Measurements from ENCODE around the gene ACTL8.

ACTL8 gene

DNA sequence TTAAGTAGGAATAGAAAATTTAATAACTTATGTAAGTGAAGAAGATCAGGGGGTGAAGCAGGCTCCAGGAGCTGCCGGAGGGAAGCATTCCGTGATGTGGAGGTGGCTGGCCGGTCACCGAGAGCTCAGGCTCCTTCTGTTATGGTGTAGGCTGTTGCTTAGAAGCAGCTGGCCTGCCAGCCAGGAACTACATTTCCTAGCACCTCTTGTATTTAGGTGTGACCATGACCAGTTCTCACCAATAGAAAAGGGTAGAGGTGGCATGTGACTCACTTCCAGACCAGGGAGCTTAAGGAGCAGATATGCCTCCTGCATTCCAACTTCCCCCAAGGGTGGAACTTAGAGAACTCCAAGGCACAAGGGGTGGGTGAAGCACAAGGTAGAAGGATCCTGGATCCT is 120.7 kb downstream of the ACTL8 start:
- DNase-seq (ENCODE audit: low spot score), result no peak
